Body of pancreas (tissue), 4 donors: ENCODE results near the gene ASXL1.

Experiments used
- POLR2A ChIP-seq, 3 donors: fragments of 450-650 bp; IDR thresholded peaks; one replicate each; pipeline ENCODE4 v1.6.1; 2016; ENCODE audit warnings: antibody characterized with exemption in 3 of 3, mild to moderate bottlenecking in 2 of 3
- TF ChIP-seq, protein P1 (sequence below), 7 experiments: fragments of 450-650 bp in 4 of 7; fragments of 200-600 bp in 3 of 7; sonication (generic) in 3 of 7; IDR thresholded peaks; one replicate each; pipeline ENCODE4 v1.5.1; 2016 to 2019; ENCODE audit warnings: antibody characterized with exemption in 7 of 7

DNA sequence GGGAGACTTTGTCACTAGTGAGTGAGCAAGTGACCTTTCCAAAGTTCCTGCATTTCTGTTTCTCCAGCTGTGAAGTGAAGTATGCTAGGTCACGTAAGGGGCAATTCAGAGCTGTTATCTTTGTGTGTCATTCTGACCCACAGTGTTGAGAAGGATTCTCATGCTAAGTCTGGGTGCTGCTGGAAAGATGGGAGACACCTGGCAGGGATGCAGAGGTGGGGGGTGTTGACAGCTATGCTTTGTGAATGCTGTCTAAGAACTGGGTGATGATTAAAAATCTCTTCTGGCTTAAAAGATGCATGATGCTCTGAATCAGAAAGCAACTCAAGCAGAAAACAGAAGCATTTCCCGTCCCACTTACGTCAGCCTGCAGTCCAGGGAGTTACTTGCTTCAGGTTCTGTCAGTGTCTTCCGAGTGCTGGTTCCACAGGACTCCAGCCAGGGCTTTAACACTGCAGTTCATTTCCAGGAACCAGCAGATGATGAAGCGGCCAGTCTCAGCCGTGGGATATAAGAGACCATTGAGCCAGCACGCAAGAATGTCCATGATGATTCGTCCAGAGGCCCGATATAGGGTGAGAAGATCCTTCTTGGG, 30.9 kb upstream of the ASXL1 start:
- TF ChIP-seq, protein P1, sequence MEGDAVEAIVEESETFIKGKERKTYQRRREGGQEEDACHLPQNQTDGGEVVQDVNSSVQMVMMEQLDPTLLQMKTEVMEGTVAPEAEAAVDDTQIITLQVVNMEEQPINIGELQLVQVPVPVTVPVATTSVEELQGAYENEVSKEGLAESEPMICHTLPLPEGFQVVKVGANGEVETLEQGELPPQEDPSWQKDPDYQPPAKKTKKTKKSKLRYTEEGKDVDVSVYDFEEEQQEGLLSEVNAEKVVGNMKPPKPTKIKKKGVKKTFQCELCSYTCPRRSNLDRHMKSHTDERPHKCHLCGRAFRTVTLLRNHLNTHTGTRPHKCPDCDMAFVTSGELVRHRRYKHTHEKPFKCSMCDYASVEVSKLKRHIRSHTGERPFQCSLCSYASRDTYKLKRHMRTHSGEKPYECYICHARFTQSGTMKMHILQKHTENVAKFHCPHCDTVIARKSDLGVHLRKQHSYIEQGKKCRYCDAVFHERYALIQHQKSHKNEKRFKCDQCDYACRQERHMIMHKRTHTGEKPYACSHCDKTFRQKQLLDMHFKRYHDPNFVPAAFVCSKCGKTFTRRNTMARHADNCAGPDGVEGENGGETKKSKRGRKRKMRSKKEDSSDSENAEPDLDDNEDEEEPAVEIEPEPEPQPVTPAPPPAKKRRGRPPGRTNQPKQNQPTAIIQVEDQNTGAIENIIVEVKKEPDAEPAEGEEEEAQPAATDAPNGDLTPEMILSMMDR (IDR thresholded peaks at IDR 0.05), result no peak
- no peak for TF ChIP-seq POLR2A (IDR thresholded peaks at IDR 0.05)
